ENCODE results near the gene OR9A2. TPM values are rescaled to one million over a fixed set of nuclear protein-coding genes. Genes with fewer than 3 reads are reported as not detected.

Gene OR9A2
- total RNA-seq, 1 experiment from 2014 or later = not detected

GRCh38 chr7:143054621-143055020, 27.7 kb upstream of the OR9A2 start:
- CTCF ChIA-PET = no interaction called here
- POLR2A ChIA-PET = no interaction called here
- BruUV-seq (replicated peaks) = no TSS peak

More at GRCh38 chr7:143054621-143055020, 27.7 kb upstream of the OR9A2 start:
- no peak overlapping the region for H3K4me3 ChIP-seq (replicated peaks in 1 of 2; ENCODE audit: low read depth in 1 of 2, low read length in 2 of 2)
- H3K36me3 ChIP-seq (ENCODE audit: control insufficient read depth in 1 of 2, insufficient read depth in 2 of 2, low read length in 2 of 2) = no peaks in the 10 kb centered on the region
- intact Hi-C loops (cut with micrococcal nuclease) = no loop called here
- no peaks in the 10 kb centered on the region for H3K79me2 ChIP-seq (ENCODE audit: insufficient read depth, low read length)
- TF ChIP-seq RAD21 (IDR thresholded peaks at IDR 0.05; ENCODE audit: low read depth) (no peak), FOSL1 (IDR thresholded peaks at IDR 0.05; ENCODE audit: low read depth) (no peak), MAX (IDR thresholded peaks at IDR 0.05) (no peak), CEBPB (IDR thresholded peaks at IDR 0.05; ENCODE audit: low read depth) (no peak), ZFX (IDR thresholded peaks at IDR 0.05) (no peak), CBX3 (IDR thresholded peaks at IDR 0.05; ENCODE audit: low read depth) (no peak), SP1 (IDR thresholded peaks at IDR 0.05; ENCODE audit: low read depth) (no peak), YY1 (IDR thresholded peaks at IDR 0.05; ENCODE audit: extremely low read depth, insufficient replicate concordance, low read depth, low read length) (no peak), EZH2 (IDR thresholded peaks at IDR 0.05) (no peak), EGR1 (IDR thresholded peaks at IDR 0.05; ENCODE audit: low read depth) (no peak), SRF (IDR thresholded peaks at IDR 0.05; ENCODE audit: low read depth) (no peak), REST (IDR thresholded peaks at IDR 0.05; ENCODE audit: low read depth) (no peak), ELF1 (IDR thresholded peaks at IDR 0.05; ENCODE audit: borderline replicate concordance, low read depth) (no peak), CTCF (IDR thresholded peaks at IDR 0.05 in 2 of 3, conservative IDR thresholded peaks at IDR 0.05 in 1 of 3; ENCODE audit: borderline replicate concordance in 1 of 3, insufficient read depth in 1 of 3, low read depth in 2 of 3, low read length in 2 of 3) (no peak), TCF7L2 (IDR thresholded peaks at IDR 0.05; ENCODE audit: borderline replicate concordance, extremely low read depth, insufficient read depth, insufficient read length) (no peak), ATF3 (IDR thresholded peaks at IDR 0.05) (no peak), EZH2phosphoT487 (IDR thresholded peaks at IDR 0.05; ENCODE audit: borderline replicate concordance) (no peak), ZBTB33 (IDR thresholded peaks at IDR 0.05; ENCODE audit: extremely low read depth, insufficient replicate concordance, low read length) (no peak)
- RAD21 ChIA-PET (ENCODE audit: low non-redundant PET in 1 of 2, low total read pairs in 2 of 2, uncharacterized antibody in 2 of 2, unreplicated experiment in 2 of 2) = no interaction called here
- no peaks in the 10 kb centered on the region for H3K9me3 ChIP-seq (ENCODE audit: control insufficient read depth in 1 of 2, insufficient read depth in 1 of 2, low read depth in 1 of 2, low read length in 2 of 2)
- no peaks in the 10 kb centered on the region for H3K4me1 ChIP-seq (ENCODE audit: control insufficient read depth in 1 of 2, insufficient read depth in 2 of 2, low read length in 2 of 2)
- DNase-seq (ENCODE audit: low read depth, low spot score) (no peak), ATAC-seq (no peak)
- H3K27ac ChIP-seq (ENCODE audit: low read depth, low read length) = no peak overlapping the region
- H2AFZ ChIP-seq (ENCODE audit: low read depth, low read length, poor library complexity, severe bottlenecking) = no peak overlapping the region
- 0 out of 2 replicates have a peak, but pooled peaks cover 7% of the 10 kb centered on the region for H3K27me3 ChIP-seq (ENCODE audit: insufficient read depth, low read length)
- no peaks in the 10 kb centered on the region for H3K9me2 ChIP-seq (ENCODE audit: insufficient read depth)
- H4K20me1 ChIP-seq (ENCODE audit: insufficient read depth) = no peaks in the 10 kb centered on the region
- H3K9ac ChIP-seq (ENCODE audit: low read length) = no peak overlapping the region
- H3K4me2 ChIP-seq (ENCODE audit: low read length) = no peak overlapping the region
